Panc1 (cell line): Measurements from ENCODE around the gene HOATZ.

Experiments
- POLR2AphosphoS5 ChIP-seq: IDR thresholded peaks from 2 replicates; pipeline ENCODE4 v1.6.1; 2012; ENCODE audit warnings: mild to moderate bottlenecking, low read depth, low read length, moderate library complexity
- SIN3A ChIP-seq: IDR thresholded peaks from 2 replicates; pipeline ENCODE4 v1.6.1; 2012; ENCODE audit warnings: low read depth, mild to moderate bottlenecking, low read length, moderate library complexity, borderline replicate concordance; ENCODE audit not compliant: insufficient read depth
- TCF7L2 ChIP-seq: IDR thresholded peaks from 2 replicates; pipeline ENCODE4 v1.6.1; 2011; ENCODE audit warnings: mild to moderate bottlenecking, low read depth, low read length, inconsistent platforms
- TF ChIP-seq, protein P1 (sequence below): fragments of 450-650 bp; IDR thresholded peaks from 2 replicates; pipeline ENCODE4 v1.5.1; 2017; ENCODE audit warnings: mild to moderate bottlenecking
- TF ChIP-seq, protein P2 (sequence below), 2 experiments: IDR thresholded peaks; 2 replicates each; pipeline ENCODE4 v1.6.1; 2011 to 2012; ENCODE audit warnings: low read depth in 2 of 2, control low read depth in 1 of 2, low read length in 1 of 2, mild to moderate bottlenecking in 1 of 2, moderate library complexity in 1 of 2; ENCODE audit not compliant: insufficient read depth in 1 of 2

DNA sequence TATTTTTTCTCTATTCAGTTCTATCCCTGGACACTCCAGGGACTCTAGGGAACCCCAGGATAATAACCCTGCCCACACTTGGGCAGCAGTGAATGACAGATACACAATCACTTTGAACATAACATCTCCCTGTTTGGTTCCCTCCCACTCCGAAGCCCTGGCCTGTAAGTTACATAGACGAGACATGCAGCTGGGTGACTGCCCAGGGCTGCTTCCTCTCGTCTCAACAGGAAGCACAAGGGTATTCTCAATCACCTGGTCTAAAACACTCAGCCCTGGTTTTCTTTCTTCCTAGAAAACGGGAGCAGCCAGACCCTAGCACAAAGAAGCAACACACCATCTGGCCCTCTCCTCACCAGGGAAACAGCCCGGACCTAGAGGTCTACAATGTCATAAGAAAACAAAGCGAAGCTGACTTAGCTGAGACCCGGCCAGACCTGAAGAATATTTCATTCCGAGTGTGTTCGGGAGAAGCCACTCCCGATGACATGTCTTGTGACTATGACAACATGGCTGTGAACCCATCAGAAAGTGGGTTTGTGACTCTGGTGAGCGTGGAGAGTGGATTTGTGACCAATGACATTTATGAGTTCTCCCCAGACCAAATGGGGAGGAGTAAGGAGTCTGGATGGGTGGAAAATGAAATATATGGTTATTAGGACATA, 45.4 kb downstream of the HOATZ start:
- TF ChIP-seq, protein P1, sequence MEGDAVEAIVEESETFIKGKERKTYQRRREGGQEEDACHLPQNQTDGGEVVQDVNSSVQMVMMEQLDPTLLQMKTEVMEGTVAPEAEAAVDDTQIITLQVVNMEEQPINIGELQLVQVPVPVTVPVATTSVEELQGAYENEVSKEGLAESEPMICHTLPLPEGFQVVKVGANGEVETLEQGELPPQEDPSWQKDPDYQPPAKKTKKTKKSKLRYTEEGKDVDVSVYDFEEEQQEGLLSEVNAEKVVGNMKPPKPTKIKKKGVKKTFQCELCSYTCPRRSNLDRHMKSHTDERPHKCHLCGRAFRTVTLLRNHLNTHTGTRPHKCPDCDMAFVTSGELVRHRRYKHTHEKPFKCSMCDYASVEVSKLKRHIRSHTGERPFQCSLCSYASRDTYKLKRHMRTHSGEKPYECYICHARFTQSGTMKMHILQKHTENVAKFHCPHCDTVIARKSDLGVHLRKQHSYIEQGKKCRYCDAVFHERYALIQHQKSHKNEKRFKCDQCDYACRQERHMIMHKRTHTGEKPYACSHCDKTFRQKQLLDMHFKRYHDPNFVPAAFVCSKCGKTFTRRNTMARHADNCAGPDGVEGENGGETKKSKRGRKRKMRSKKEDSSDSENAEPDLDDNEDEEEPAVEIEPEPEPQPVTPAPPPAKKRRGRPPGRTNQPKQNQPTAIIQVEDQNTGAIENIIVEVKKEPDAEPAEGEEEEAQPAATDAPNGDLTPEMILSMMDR: no peak
- TF ChIP-seq POLR2AphosphoS5 (no peak), TCF7L2 (no peak), SIN3A (no peak)
- TF ChIP-seq, protein P2, sequence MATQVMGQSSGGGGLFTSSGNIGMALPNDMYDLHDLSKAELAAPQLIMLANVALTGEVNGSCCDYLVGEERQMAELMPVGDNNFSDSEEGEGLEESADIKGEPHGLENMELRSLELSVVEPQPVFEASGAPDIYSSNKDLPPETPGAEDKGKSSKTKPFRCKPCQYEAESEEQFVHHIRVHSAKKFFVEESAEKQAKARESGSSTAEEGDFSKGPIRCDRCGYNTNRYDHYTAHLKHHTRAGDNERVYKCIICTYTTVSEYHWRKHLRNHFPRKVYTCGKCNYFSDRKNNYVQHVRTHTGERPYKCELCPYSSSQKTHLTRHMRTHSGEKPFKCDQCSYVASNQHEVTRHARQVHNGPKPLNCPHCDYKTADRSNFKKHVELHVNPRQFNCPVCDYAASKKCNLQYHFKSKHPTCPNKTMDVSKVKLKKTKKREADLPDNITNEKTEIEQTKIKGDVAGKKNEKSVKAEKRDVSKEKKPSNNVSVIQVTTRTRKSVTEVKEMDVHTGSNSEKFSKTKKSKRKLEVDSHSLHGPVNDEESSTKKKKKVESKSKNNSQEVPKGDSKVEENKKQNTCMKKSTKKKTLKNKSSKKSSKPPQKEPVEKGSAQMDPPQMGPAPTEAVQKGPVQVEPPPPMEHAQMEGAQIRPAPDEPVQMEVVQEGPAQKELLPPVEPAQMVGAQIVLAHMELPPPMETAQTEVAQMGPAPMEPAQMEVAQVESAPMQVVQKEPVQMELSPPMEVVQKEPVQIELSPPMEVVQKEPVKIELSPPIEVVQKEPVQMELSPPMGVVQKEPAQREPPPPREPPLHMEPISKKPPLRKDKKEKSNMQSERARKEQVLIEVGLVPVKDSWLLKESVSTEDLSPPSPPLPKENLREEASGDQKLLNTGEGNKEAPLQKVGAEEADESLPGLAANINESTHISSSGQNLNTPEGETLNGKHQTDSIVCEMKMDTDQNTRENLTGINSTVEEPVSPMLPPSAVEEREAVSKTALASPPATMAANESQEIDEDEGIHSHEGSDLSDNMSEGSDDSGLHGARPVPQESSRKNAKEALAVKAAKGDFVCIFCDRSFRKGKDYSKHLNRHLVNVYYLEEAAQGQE (IDR thresholded peaks at IDR 0.05; ENCODE audit: insufficient read depth in 1 of 2, low read depth in 2 of 2, low read length in 1 of 2): no peak
